ENCODE measurements around the gene AQP5.
A peak's percentile ranks its signal among the peaks of the same experiment; 100 is the strongest.

Gene AQP5

GRCh38 chr12:49953151-49953550 is 8.5 kb upstream of the AQP5 start:
- H3K27me3 ChIP-seq (replicated peaks; ENCODE audit: control insufficient read depth, insufficient read depth, low read length), result peaks cover 47% of the 10 kb centered on the region
- peaks cover 5% of the 10 kb centered on the region for H3K4me1 ChIP-seq (ENCODE audit: control insufficient read depth, insufficient read depth, low read length)
- no peaks in the 10 kb centered on the region for H3K36me3 ChIP-seq (ENCODE audit: control insufficient read depth, insufficient read depth, low read length, severe bottlenecking)
- no peak for DNase-seq (ENCODE audit: low read depth)
- H3K9ac ChIP-seq (ENCODE audit: low read length), result no peak overlapping the region
- H3K4me3 ChIP-seq (ENCODE audit: low read length), result no peak overlapping the region
- H3K9me3 ChIP-seq (ENCODE audit: control insufficient read depth, low read length), result no peaks in the 10 kb centered on the region

GRCh38 chr12:49953961-49954846 is 7.5 kb upstream of the AQP5 start:
- Histone ChIP-seq H3K4me3 (ENCODE audit: low read length) (no peak overlapping the region), H3K4me1 (ENCODE audit: control insufficient read depth, insufficient read depth, low read length) (peaks cover 5% of the 10 kb centered on the region), H3K27me3 (replicated peaks; ENCODE audit: control insufficient read depth, insufficient read depth, low read length) (peaks cover 55% of the 10 kb centered on the region), H3K9me3 (ENCODE audit: control insufficient read depth, low read length) (no peaks in the 10 kb centered on the region), H3K9ac (ENCODE audit: low read length) (no peak overlapping the region), H3K36me3 (ENCODE audit: control insufficient read depth, insufficient read depth, low read length, severe bottlenecking) (no peaks in the 10 kb centered on the region)
- DNase-seq (ENCODE audit: low read depth), result no peak

GRCh38 chr12:49954863-49955830 is 6.5 kb upstream of the AQP5 start:
- H3K4me3 ChIP-seq (ENCODE audit: low read length), result no peak overlapping the region
- H3K9ac ChIP-seq (ENCODE audit: low read length), result no peak overlapping the region
- peaks cover 58% of the 10 kb centered on the region for H3K27me3 ChIP-seq (replicated peaks; ENCODE audit: control insufficient read depth, insufficient read depth, low read length)
- no peaks in the 10 kb centered on the region for H3K36me3 ChIP-seq (ENCODE audit: control insufficient read depth, insufficient read depth, low read length, severe bottlenecking)
- no peak for DNase-seq (ENCODE audit: low read depth)
- peaks cover 5% of the 10 kb centered on the region for H3K4me1 ChIP-seq (ENCODE audit: control insufficient read depth, insufficient read depth, low read length)
- no peaks in the 10 kb centered on the region for H3K9me3 ChIP-seq (ENCODE audit: control insufficient read depth, low read length)

- H3K9ac ChIP-seq (ENCODE audit: low read length), result no peak overlapping the region
- H3K4me3 ChIP-seq (ENCODE audit: low read length), result no peak overlapping the region
- peaks cover 67% of the 10 kb centered on the region for H3K27me3 ChIP-seq (replicated peaks; ENCODE audit: control insufficient read depth, insufficient read depth, low read length)
- H3K36me3 ChIP-seq (ENCODE audit: control insufficient read depth, insufficient read depth, low read length, severe bottlenecking), result no peaks in the 10 kb centered on the region
- DNase-seq (ENCODE audit: low read depth), result no peak
- H3K4me1 ChIP-seq (ENCODE audit: control insufficient read depth, insufficient read depth, low read length), result peaks cover 5% of the 10 kb centered on the region
- H3K9me3 ChIP-seq (ENCODE audit: control insufficient read depth, low read length), result no peaks in the 10 kb centered on the region
Observed at GRCh38 chr12:49955899-49956662, 5.6 kb upstream of the AQP5 start.

- no peak overlapping the region for H3K9ac ChIP-seq (ENCODE audit: low read length)
- no peaks in the 10 kb centered on the region for H3K9me3 ChIP-seq (ENCODE audit: control insufficient read depth, low read length)
- no peak for DNase-seq (ENCODE audit: low read depth)
- peaks cover 5% of the 10 kb centered on the region for H3K4me1 ChIP-seq (ENCODE audit: control insufficient read depth, insufficient read depth, low read length)
- peaks cover 72% of the 10 kb centered on the region for H3K27me3 ChIP-seq (replicated peaks; ENCODE audit: control insufficient read depth, insufficient read depth, low read length)
- no peak overlapping the region for H3K4me3 ChIP-seq (ENCODE audit: low read length)
- H3K36me3 ChIP-seq (ENCODE audit: control insufficient read depth, insufficient read depth, low read length, severe bottlenecking), result no peaks in the 10 kb centered on the region
Observed at GRCh38 chr12:49956663-49957569, 4.8 kb upstream of the AQP5 start.

GRCh38 chr12:49957570-49957967 is 4.1 kb upstream of the AQP5 start:
- DNase-seq (ENCODE audit: low read depth), result no peak
- Histone ChIP-seq H3K27me3 (replicated peaks; ENCODE audit: control insufficient read depth, insufficient read depth, low read length) (peaks cover 75% of the 10 kb centered on the region), H3K9ac (ENCODE audit: low read length) (no peak overlapping the region), H3K36me3 (ENCODE audit: control insufficient read depth, insufficient read depth, low read length, severe bottlenecking) (no peaks in the 10 kb centered on the region), H3K4me1 (ENCODE audit: control insufficient read depth, insufficient read depth, low read length) (peaks cover under 1% of the 10 kb centered on the region), H3K4me3 (ENCODE audit: low read length) (no peak overlapping the region), H3K9me3 (ENCODE audit: control insufficient read depth, low read length) (no peaks in the 10 kb centered on the region)

- Histone ChIP-seq H3K4me3 (ENCODE audit: low read length) (no peak overlapping the region), H3K27me3 (replicated peaks; ENCODE audit: control insufficient read depth, insufficient read depth, low read length) (peaks cover 71% of the 10 kb centered on the region)
Observed at GRCh38 chr12:49959685-49960473, 1.8 kb upstream of the AQP5 start.

GRCh38 chr12:49960474-49961110 is 1.1 kb upstream of the AQP5 start:
- Histone ChIP-seq H3K36me3 (ENCODE audit: control insufficient read depth, insufficient read depth, low read length, severe bottlenecking) (no peaks in the 10 kb centered on the region), H3K4me1 (ENCODE audit: control insufficient read depth, insufficient read depth, low read length) (no peaks in the 10 kb centered on the region), H3K9ac (ENCODE audit: low read length) (no peak overlapping the region), H3K9me3 (ENCODE audit: control insufficient read depth, low read length) (no peaks in the 10 kb centered on the region), H3K27me3 (replicated peaks; ENCODE audit: control insufficient read depth, insufficient read depth, low read length) (peaks cover 64% of the 10 kb centered on the region), H3K4me3 (ENCODE audit: low read length) (no peak overlapping the region)
- DNase-seq (ENCODE audit: low read depth), result no peak

More at GRCh38 chr12:49959685-49960473, 1.8 kb upstream of the AQP5 start:
- Histone ChIP-seq H3K9ac (ENCODE audit: low read length) (no peak overlapping the region), H3K36me3 (ENCODE audit: control insufficient read depth, insufficient read depth, low read length, severe bottlenecking) (no peaks in the 10 kb centered on the region), H3K4me1 (ENCODE audit: control insufficient read depth, insufficient read depth, low read length) (no peaks in the 10 kb centered on the region), H3K9me3 (ENCODE audit: control insufficient read depth, low read length) (no peaks in the 10 kb centered on the region)
- DNase-seq (ENCODE audit: low read depth), result peak; percentile 23

GRCh38 chr12:49961993-49962764 is 507 bp downstream of the AQP5 start:
- Histone ChIP-seq H3K9me3 (ENCODE audit: control insufficient read depth, low read length) (no peaks in the 10 kb centered on the region), H3K4me1 (ENCODE audit: control insufficient read depth, insufficient read depth, low read length) (peaks cover 1% of the 10 kb centered on the region), H3K27me3 (replicated peaks; ENCODE audit: control insufficient read depth, insufficient read depth, low read length) (peaks cover 49% of the 10 kb centered on the region), H3K4me3 (ENCODE audit: low read length) (no peak overlapping the region), H3K9ac (ENCODE audit: low read length) (no peak overlapping the region), H3K36me3 (ENCODE audit: control insufficient read depth, insufficient read depth, low read length, severe bottlenecking) (no peaks in the 10 kb centered on the region)
- no peak for DNase-seq (ENCODE audit: low read depth)
